H9 (cell line): ENCODE results near the gene XXYLT1. TPM values are rescaled to one million over a fixed set of nuclear protein-coding genes. Genes with fewer than 3 reads are reported as not detected.
A peak's percentile ranks its signal among the peaks of the same experiment; 100 is the strongest.

ENCODE experiments used
- DNase-seq: peaks from one replicate; pipeline ENCODE4 v3.0.0-alpha.2; 2017
- H2AFZ ChIP-seq: one replicate; pipeline ENCODE4 v1.6.1; 2013; ENCODE audit warnings: mild to moderate bottlenecking, low read length, control low read depth, moderate library complexity
- H2AK5ac ChIP-seq: 2 replicates; pipeline ENCODE4 v1.6.1; 2013; ENCODE audit warnings: low read length, control low read depth, mixed read lengths; ENCODE audit not compliant: insufficient read length
- H2BK120ac ChIP-seq: one replicate; pipeline ENCODE4 v1.6.1; 2013; ENCODE audit warnings: low read depth, mild to moderate bottlenecking, low read length, control low read depth, inconsistent platforms; ENCODE audit not compliant: poor library complexity, severe bottlenecking
- H2BK12ac ChIP-seq: 2 replicates; pipeline ENCODE4 v1.6.1; 2013; ENCODE audit warnings: low read length, control low read depth, mixed read lengths, low read depth; ENCODE audit not compliant: insufficient read length
- H2BK15ac ChIP-seq: 2 replicates; pipeline ENCODE4 v1.6.1; 2013; ENCODE audit warnings: low read depth, low read length, control low read depth
- H2BK20ac ChIP-seq: one replicate; pipeline ENCODE4 v1.6.1; 2013; ENCODE audit warnings: low read depth, mild to moderate bottlenecking, low read length, control low read depth, inconsistent platforms; ENCODE audit not compliant: poor library complexity, severe bottlenecking
- H2BK5ac ChIP-seq: 2 replicates; pipeline ENCODE4 v1.6.1; 2013; ENCODE audit warnings: low read length, control low read depth, mixed read lengths; ENCODE audit not compliant: insufficient read length
- H3K14ac ChIP-seq: 2 replicates; pipeline ENCODE4 v1.6.1; 2013; ENCODE audit warnings: low read length, control low read depth; ENCODE audit not compliant: insufficient read depth
- H3K18ac ChIP-seq: 2 replicates; pipeline ENCODE4 v1.6.1; 2013; ENCODE audit warnings: low read depth, mild to moderate bottlenecking, mixed read lengths, low read length, control low read depth; ENCODE audit not compliant: insufficient read length
- H3K23ac ChIP-seq: 2 replicates; pipeline ENCODE4 v1.6.1; 2013; ENCODE audit warnings: low read length, control low read depth, mixed read lengths, low read depth; ENCODE audit not compliant: insufficient read length
- H3K23me2 ChIP-seq: 2 replicates; pipeline ENCODE4 v1.6.1; 2013; ENCODE audit warnings: low read depth, mild to moderate bottlenecking, mixed read lengths, low read length, control low read depth; ENCODE audit not compliant: insufficient read length, poor library complexity, severe bottlenecking
- H3K27ac ChIP-seq: 2 replicates; pipeline ENCODE4 v1.5.1; 2013; ENCODE audit warnings: low read length, control low read depth, mixed read lengths, low read depth; ENCODE audit not compliant: insufficient read length
- H3K27me3 ChIP-seq: 2 replicates; pipeline ENCODE4 v1.6.1; 2013; ENCODE audit warnings: low read length, control low read depth, inconsistent platforms; ENCODE audit not compliant: insufficient read depth
- H3K4ac ChIP-seq: 2 replicates; pipeline ENCODE4 v1.6.1; 2013; ENCODE audit warnings: low read depth, mild to moderate bottlenecking, control low read depth, inconsistent platforms, low read length, moderate library complexity
- H3K4me1 ChIP-seq: 2 replicates; pipeline ENCODE4 v1.6.1; 2013; ENCODE audit warnings: low read length, control low read depth, inconsistent platforms; ENCODE audit not compliant: insufficient read depth
- H3K4me2 ChIP-seq: 2 replicates; pipeline ENCODE4 v1.6.1; 2013; ENCODE audit warnings: low read length, control low read depth, mixed read lengths; ENCODE audit not compliant: insufficient read length, insufficient read depth
- H3K56ac ChIP-seq: 2 replicates; pipeline ENCODE4 v1.6.1; 2013; ENCODE audit warnings: low read depth, mild to moderate bottlenecking, mixed read lengths, low read length, control low read depth; ENCODE audit not compliant: insufficient read length
- H3K79me1 ChIP-seq: 2 replicates; pipeline ENCODE4 v1.6.1; 2013; ENCODE audit warnings: low read depth, mild to moderate bottlenecking, moderate library complexity, low read length, control low read depth, inconsistent platforms; ENCODE audit not compliant: insufficient read depth, poor library complexity, severe bottlenecking
- H3K79me2 ChIP-seq: 2 replicates; pipeline ENCODE4 v1.6.1; 2013; ENCODE audit warnings: low read length, control low read depth, inconsistent platforms; ENCODE audit not compliant: insufficient read depth
- H3K9ac ChIP-seq: 2 replicates; pipeline ENCODE4 v1.6.1; 2013; ENCODE audit warnings: low read length, control low read depth, mixed read lengths; ENCODE audit not compliant: insufficient read length; ENCODE audit errors: extremely low read depth
- H3K9me3 ChIP-seq: one replicate; pipeline ENCODE4 v1.6.1; 2013; ENCODE audit warnings: low read depth, low read length, inconsistent platforms; ENCODE audit not compliant: control insufficient read depth
- H3T11ph ChIP-seq: one replicate; pipeline ENCODE4 v1.6.1; 2013; ENCODE audit warnings: mild to moderate bottlenecking, low read length, control low read depth, inconsistent platforms
- H4K20me1 ChIP-seq: one replicate; pipeline ENCODE4 v1.6.1; 2013; ENCODE audit not compliant: control insufficient read depth, insufficient read length, insufficient read depth
- H4K5ac ChIP-seq: 2 replicates; pipeline ENCODE4 v1.6.1; 2013; ENCODE audit warnings: low read depth, mild to moderate bottlenecking, mixed read lengths, low read length, control low read depth; ENCODE audit not compliant: insufficient read length
- H4K8ac ChIP-seq: replicated peaks from 2 replicates; pipeline ENCODE4 v1.6.1; 2013; ENCODE audit warnings: low read length, control low read depth, mixed read lengths, low read depth; ENCODE audit not compliant: insufficient read length
- H4K91ac ChIP-seq: 2 replicates; pipeline ENCODE4 v1.6.1; 2013; ENCODE audit warnings: low read depth, mild to moderate bottlenecking, moderate library complexity, mixed read lengths, low read length, control low read depth; ENCODE audit not compliant: insufficient read length
- H3K27ac Mint-ChIP-seq, 3 experiments: 2 replicates in 2 of 3; 3 replicates in 1 of 3; pipeline ENCODE4 v1.8.0; 2020 to 2021; ENCODE audit warnings: mixed read lengths in 3 of 3, mild to moderate bottlenecking in 1 of 3, moderate library complexity in 1 of 3
- H3K27me3 Mint-ChIP-seq: 2 replicates; pipeline ENCODE4 v1.8.0; 2021; ENCODE audit warnings: low read depth, mild to moderate bottlenecking, moderate library complexity, mixed read lengths
- H3K36me3 Mint-ChIP-seq, 3 experiments: 2 replicates in 2 of 3; 3 replicates in 1 of 3; pipeline ENCODE4 v1.8.0; 2020 to 2021; ENCODE audit warnings: low read depth in 3 of 3, mixed read lengths in 3 of 3; ENCODE audit not compliant: insufficient read depth in 1 of 3
- H3K4me1 Mint-ChIP-seq, 2 experiments: 2 replicates each; pipeline ENCODE4 v1.8.0; 2020; ENCODE audit warnings: mixed read lengths in 2 of 2
- H3K4me3 Mint-ChIP-seq, 2 experiments: 2 replicates in 1 of 2; 3 replicates in 1 of 2; pipeline ENCODE4 v1.8.0; 2020 to 2021; ENCODE audit warnings: mild to moderate bottlenecking in 2 of 2, mixed read lengths in 2 of 2, moderate library complexity in 1 of 2
- H3K9me3 Mint-ChIP-seq, 2 experiments: 2 replicates in 1 of 2; 3 replicates in 1 of 2; pipeline ENCODE4 v1.8.0; 2020; ENCODE audit warnings: mild to moderate bottlenecking in 2 of 2, mixed read lengths in 2 of 2, moderate library complexity in 1 of 2
- CTCF ChIP-seq: fragments of 200-600 bp; sonication (generic); conservative IDR thresholded peaks from 3 replicates; pipeline ENCODE4 v1.8.0; 2021; ENCODE audit warnings: antibody characterized with exemption, mild to moderate bottlenecking
- WGBS: extraction: QIAGEN DNeasy Blood & Tissue Kit; methylation state at CpG from one replicate; pipeline ENCODE4 v1.1.7; 2013; ENCODE audit warnings: missing lambda C conversion rate, low lambda C conversion rate, mixed read lengths; ENCODE audit not compliant: insufficient read length; ENCODE audit errors: extremely low coverage; 5-methylcytosine and 5-hydroxymethylcytosine counted together
- total RNA-seq: library from RNA; stranded (reverse); gene quantifications from 2 replicates; pipeline ENCODE4 v1.2.1, GENCODE V29; 2021

XXYLT1 gene
- total RNA-seq, 1 experiment from 2014 or later: 22.7 TPM

DNA sequence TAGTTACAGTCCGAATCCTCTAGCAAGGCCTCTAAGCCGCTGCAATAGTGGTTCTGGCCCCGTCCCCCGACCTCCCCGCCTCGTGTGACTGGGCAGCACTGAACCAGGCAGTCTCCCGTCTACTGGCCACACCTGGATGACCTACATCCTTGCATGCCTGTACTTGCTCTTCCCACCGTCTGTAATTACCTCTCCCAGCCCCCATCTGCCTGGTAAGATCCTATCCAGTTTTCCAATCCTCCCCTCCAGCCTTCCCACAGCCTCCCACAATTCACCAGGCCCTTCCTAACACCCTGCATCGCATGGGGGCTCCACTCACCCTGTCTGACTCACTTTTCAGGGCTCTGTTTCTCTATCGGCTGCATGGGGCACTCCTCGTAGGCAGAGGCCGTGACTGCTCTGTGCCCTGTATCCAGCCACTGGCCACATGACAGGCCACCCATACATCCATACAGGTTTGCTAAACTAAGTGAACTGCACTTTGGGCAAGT, 32.8 kb downstream of the XXYLT1 start:
- peaks cover 22 to 36% (median 28%) of the 10 kb centered on the region in 3 experiments for H3K36me3 Mint-ChIP-seq
- H3K27me3 ChIP-seq: no peaks in the 10 kb centered on the region
- peak overlapping the region in 1 of 3 experiments; percentile 87; a peak in 4 of 7 replicates for H3K27ac Mint-ChIP-seq

More for the DNA sequence above, 32.8 kb downstream of the XXYLT1 start:
- Histone ChIP-seq H3K23me2 (no peaks in the 10 kb centered on the region), H4K20me1 (no peaks in the 10 kb centered on the region), H3K4ac (no peak overlapping the region), H3T11ph (no peak overlapping the region), H3K9ac (no peak overlapping the region), H3K14ac (peak overlapping the region; percentile 56), H3K27ac (no peak overlapping the region), H2AK5ac (no peak overlapping the region), H2AFZ (no peak overlapping the region), H3K9me3 (no peaks in the 10 kb centered on the region), H3K79me2 (no peaks in the 10 kb centered on the region; the same call in 1 of the 2 replicates), H3K4me2 (no peak overlapping the region), H4K8ac (no peak overlapping the region), H2BK12ac (no peak overlapping the region), H3K4me1 (peaks cover 5% of the 10 kb centered on the region; the same call in 1 of the 2 replicates), H4K5ac (no peak overlapping the region), H3K56ac (no peak overlapping the region), H2BK120ac (no peak overlapping the region), H2BK5ac (no peak overlapping the region), H4K91ac (no peak overlapping the region), H3K23ac (no peak overlapping the region), H3K79me1 (peaks cover 3% of the 10 kb centered on the region), H2BK15ac (no peak overlapping the region), H3K18ac (no peak overlapping the region), H2BK20ac (no peak overlapping the region)
- WGBS: no CpG with 5 or more reads among the region's 12 CpGs
- no peak for TF ChIP-seq CTCF
- Mint-ChIP-seq H3K27me3 (no peaks in the 10 kb centered on the region; the same call in 1 of the 2 replicates), H3K4me3 (no peak overlapping the region), H3K4me1 (peaks cover 22 to 26% of the 10 kb centered on the region in 2 experiments), H3K9me3 (peaks cover 0 to 12% of the 10 kb centered on the region in 2 experiments; a peak in 2 of 5 replicates)
- DNase-seq: no peak
